Measurements from ENCODE around the gene DIP2C. TPM values are rescaled to one million over a fixed set of nuclear protein-coding genes. Genes with fewer than 3 reads are reported as not detected.

Gene DIP2C
- total RNA-seq, 1 experiment from 2014 or later, result 11.0 TPM

DNA sequence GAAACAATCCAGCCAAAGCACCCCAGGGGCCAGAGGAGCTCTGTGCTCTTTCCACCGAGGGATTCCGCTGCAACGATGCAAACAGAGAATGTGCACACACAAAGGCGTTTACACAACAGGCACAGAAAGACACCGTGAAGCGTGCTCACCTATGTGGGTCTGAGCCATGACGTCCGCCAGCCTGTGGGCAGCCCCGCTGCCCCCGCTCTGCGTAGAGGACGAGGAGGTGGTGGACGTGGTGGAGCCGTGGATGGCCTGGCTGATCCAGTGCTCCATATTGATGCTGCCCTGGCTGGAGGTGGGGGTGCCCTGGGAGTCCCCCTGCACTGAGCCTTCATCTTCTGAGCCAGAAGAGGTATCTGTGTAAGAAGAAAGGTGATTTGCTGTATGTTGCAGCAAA, 266.8 kb downstream of the DIP2C start (continued):
- TF ChIP-seq, protein P1, sequence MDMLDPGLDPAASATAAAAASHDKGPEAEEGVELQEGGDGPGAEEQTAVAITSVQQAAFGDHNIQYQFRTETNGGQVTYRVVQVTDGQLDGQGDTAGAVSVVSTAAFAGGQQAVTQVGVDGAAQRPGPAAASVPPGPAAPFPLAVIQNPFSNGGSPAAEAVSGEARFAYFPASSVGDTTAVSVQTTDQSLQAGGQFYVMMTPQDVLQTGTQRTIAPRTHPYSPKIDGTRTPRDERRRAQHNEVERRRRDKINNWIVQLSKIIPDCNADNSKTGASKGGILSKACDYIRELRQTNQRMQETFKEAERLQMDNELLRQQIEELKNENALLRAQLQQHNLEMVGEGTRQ (CRISPR knock-in tag; IDR thresholded peaks at IDR 0.05), result no peak

DNA sequence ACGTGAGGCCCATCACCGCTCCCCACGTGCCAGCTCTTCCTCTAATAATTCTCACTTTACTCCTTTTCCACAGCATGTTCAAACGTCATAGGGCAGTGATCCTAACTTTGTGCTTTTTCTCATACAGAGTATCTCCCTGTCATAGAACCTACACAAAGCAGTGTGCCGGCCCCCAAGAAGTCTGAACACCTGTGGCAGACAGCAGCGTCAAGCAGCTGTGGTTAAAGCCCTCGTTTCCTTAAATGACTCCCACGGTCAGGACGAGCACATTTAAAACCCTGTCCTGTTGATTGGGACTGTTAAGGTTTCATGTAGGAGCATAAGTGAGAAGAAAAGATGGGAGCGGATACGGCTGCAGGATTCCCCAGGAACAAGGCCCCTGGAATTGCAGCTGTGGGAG, 267.2 kb downstream of the DIP2C start:
- POLR2A ChIA-PET, result no interaction called here

More for the DNA sequence above, 267.2 kb downstream of the DIP2C start:
- CTCF ChIA-PET, result interaction anchor here (2.3 kb wide), 1 partner anchor 367 kb away, joined by 5 read pairs; no protein-coding TSS in a partner anchor
- no peak for DNase-seq (ENCODE audit: low spot score)
- Mint-ChIP-seq H3K27ac (peak overlapping the region; percentile 61; the same call in 1 of the 2 replicates), H3K27me3 (ENCODE audit: low read depth) (no peaks in the 10 kb centered on the region), H3K4me1 (no peaks in the 10 kb centered on the region), H3K9me3 (peaks cover 3% of the 10 kb centered on the region; the same call in 1 of the 2 replicates), H3K4me3 (no peak overlapping the region), H3K36me3 (peaks cover 4% of the 10 kb centered on the region; the same call in 1 of the 2 replicates)
- no peak for ATAC-seq
- no peak for TF ChIP-seq ESRRA (CRISPR knock-in tag; IDR thresholded peaks at IDR 0.05; ENCODE audit: borderline replicate concordance)
- TF ChIP-seq, protein P2, sequence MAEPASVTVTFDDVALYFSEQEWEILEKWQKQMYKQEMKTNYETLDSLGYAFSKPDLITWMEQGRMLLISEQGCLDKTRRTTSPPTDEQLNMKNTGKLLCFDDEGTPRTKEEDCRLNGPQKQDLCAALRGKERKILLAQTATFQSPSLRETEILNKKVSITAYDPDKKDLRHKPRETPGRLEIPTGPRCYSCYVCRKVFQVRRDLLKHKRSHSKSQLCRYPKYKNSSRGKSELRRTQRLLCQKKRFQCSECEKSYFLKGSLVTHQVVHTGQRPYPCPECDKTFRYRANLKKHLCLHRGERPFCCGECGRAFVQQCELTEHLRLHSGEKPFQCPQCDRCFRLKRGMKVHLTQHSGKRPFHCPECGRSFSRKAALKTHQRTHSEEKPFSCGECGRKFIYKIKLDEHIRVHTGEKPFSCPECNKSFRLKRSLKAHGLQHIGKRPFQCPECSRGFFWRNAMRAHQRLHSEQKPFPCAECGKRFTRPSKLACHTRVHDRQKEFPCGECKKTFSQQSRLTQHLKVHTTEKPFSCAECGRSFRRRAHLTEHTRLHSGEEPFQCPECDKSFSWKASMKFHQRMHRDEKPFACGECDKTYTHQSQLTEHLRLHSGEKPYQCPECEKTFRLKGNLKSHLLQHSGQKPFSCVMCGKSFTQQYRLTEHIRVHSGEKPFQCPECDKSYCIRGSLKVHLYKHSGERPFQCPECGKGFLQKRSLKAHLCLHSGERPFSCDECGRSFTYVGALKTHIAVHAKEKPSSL (CRISPR knock-in tag; conservative IDR thresholded peaks at IDR 0.05), result no peak
- no peak for TF ChIP-seq KAT7 (CRISPR knock-in tag; IDR thresholded peaks at IDR 0.05; ENCODE audit: borderline replicate concordance)
- TF ChIP-seq ZNF263 (CRISPR knock-in tag; IDR thresholded peaks at IDR 0.05; ENCODE audit: low read depth), result no peak
- TF ChIP-seq, protein P3, sequence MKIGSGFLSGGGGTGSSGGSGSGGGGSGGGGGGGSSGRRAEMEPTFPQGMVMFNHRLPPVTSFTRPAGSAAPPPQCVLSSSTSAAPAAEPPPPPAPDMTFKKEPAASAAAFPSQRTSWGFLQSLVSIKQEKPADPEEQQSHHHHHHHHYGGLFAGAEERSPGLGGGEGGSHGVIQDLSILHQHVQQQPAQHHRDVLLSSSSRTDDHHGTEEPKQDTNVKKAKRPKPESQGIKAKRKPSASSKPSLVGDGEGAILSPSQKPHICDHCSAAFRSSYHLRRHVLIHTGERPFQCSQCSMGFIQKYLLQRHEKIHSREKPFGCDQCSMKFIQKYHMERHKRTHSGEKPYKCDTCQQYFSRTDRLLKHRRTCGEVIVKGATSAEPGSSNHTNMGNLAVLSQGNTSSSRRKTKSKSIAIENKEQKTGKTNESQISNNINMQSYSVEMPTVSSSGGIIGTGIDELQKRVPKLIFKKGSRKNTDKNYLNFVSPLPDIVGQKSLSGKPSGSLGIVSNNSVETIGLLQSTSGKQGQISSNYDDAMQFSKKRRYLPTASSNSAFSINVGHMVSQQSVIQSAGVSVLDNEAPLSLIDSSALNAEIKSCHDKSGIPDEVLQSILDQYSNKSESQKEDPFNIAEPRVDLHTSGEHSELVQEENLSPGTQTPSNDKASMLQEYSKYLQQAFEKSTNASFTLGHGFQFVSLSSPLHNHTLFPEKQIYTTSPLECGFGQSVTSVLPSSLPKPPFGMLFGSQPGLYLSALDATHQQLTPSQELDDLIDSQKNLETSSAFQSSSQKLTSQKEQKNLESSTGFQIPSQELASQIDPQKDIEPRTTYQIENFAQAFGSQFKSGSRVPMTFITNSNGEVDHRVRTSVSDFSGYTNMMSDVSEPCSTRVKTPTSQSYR (CRISPR knock-in tag; IDR thresholded peaks at IDR 0.05), result no peak
- TF ChIP-seq ZNF317 (CRISPR knock-in tag; IDR thresholded peaks at IDR 0.05; ENCODE audit: borderline replicate concordance, low read depth), result no peak
- TF ChIP-seq GRHL2 (CRISPR knock-in tag; IDR thresholded peaks at IDR 0.05; ENCODE audit: insufficient replicate concordance, severe bottlenecking), result no peak
- no peak for TF ChIP-seq ZNF232 (CRISPR knock-in tag; IDR thresholded peaks at IDR 0.05)
- no peak for TF ChIP-seq TCF7 (CRISPR knock-in tag; IDR thresholded peaks at IDR 0.05; ENCODE audit: low read depth)
- TF ChIP-seq, protein P4, sequence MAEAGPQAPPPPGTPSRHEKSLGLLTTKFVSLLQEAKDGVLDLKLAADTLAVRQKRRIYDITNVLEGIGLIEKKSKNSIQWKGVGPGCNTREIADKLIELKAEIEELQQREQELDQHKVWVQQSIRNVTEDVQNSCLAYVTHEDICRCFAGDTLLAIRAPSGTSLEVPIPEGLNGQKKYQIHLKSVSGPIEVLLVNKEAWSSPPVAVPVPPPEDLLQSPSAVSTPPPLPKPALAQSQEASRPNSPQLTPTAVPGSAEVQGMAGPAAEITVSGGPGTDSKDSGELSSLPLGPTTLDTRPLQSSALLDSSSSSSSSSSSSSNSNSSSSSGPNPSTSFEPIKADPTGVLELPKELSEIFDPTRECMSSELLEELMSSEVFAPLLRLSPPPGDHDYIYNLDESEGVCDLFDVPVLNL (CRISPR knock-in tag; IDR thresholded peaks at IDR 0.05; ENCODE audit: borderline replicate concordance, low read depth), result no peak
- no peak for TF ChIP-seq NFATC4 (CRISPR knock-in tag; IDR thresholded peaks at IDR 0.05)
- no peak for TF ChIP-seq ZMAT4 (CRISPR knock-in tag; IDR thresholded peaks at IDR 0.05)
- no peak for TF ChIP-seq GABPB1 (CRISPR knock-in tag; IDR thresholded peaks at IDR 0.05)
- no peak for TF ChIP-seq MYBL2 (CRISPR knock-in tag; IDR thresholded peaks at IDR 0.05)
- TF ChIP-seq, protein P5, sequence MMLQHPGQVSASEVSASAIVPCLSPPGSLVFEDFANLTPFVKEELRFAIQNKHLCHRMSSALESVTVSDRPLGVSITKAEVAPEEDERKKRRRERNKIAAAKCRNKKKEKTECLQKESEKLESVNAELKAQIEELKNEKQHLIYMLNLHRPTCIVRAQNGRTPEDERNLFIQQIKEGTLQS (CRISPR knock-in tag; conservative IDR thresholded peaks at IDR 0.05), result no peak
- no peak for TF ChIP-seq ELF4 (CRISPR knock-in tag; IDR thresholded peaks at IDR 0.05; ENCODE audit: low read depth)
- TF ChIP-seq, protein P6, sequence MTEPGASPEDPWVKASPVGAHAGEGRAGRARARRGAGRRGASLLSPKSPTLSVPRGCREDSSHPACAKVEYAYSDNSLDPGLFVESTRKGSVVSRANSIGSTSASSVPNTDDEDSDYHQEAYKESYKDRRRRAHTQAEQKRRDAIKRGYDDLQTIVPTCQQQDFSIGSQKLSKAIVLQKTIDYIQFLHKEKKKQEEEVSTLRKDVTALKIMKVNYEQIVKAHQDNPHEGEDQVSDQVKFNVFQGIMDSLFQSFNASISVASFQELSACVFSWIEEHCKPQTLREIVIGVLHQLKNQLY (CRISPR knock-in tag; IDR thresholded peaks at IDR 0.05), result no peak

Data from WTC11 (cell line).